ENCODE measurements around the gene ALDH1A3. TPM values are rescaled to one million over a fixed set of nuclear protein-coding genes. Genes with fewer than 3 reads are reported as not detected.

ALDH1A3 gene
- total and polyA plus RNA-seq, 7 experiments from 2014 or later, result not detected

- Histone ChIP-seq H3K27ac (ENCODE audit: low read depth, low read length) (no peak overlapping the region), H3K9me3 (ENCODE audit: control insufficient read depth in 2 of 3, low read length in 3 of 3) (no peaks in the 10 kb centered on the region), H3K27me3 (ENCODE audit: control insufficient read depth in 2 of 2, insufficient read depth in 2 of 2, low read length in 2 of 2) (peaks cover 0 to 7% of the 10 kb centered on the region in 2 donors), H3K4me1 (ENCODE audit: control insufficient read depth in 2 of 2, insufficient read depth in 2 of 2, low read length in 2 of 2) (no peaks in the 10 kb centered on the region), H3K4me3 (ENCODE audit: low read length) (no peak overlapping the region), H3K36me3 (ENCODE audit: control insufficient read depth in 2 of 3, insufficient read depth in 3 of 3, low read length in 3 of 3) (no peaks in the 10 kb centered on the region)
- ATAC-seq, result no peak
- POLR2A ChIA-PET, result no interaction called here
- Mint-ChIP-seq H3K27ac (no peak overlapping the region), H3K27me3 (peaks cover 36 to 55% (median 49%) of the 10 kb centered on the region in 5 donors), H3K36me3 (no peaks in the 10 kb centered on the region), H3K4me3 (no peak overlapping the region), H3K9me3 (no peaks in the 10 kb centered on the region), H3K4me1 (peaks cover 0 to 17% (median 11%) of the 10 kb centered on the region in 7 donors)
- DNase-seq, result no peak
- intact Hi-C loops (cut with micrococcal nuclease), result loop anchor here in 1 of 2 donors (10.0 kb wide), 1 partner anchor 351 kb away; the partner anchor contains the start of gene SELENOS
- CTCF ChIA-PET, result no interaction called here
Measured at GRCh38 chr15:100923902-100924301, 44.3 kb downstream of the ALDH1A3 start.

- no peak overlapping the region for H3K27ac Mint-ChIP-seq
- H3K4me1 ChIP-seq (ENCODE audit: control insufficient read depth in 2 of 2, insufficient read depth in 2 of 2, low read length in 2 of 2), result no peaks in the 10 kb centered on the region
Measured at GRCh38 chr15:100924436-100924835, 44.8 kb downstream of the ALDH1A3 start.

GRCh38 chr15:100925480-100925879, 45.8 kb downstream of the ALDH1A3 start:
- no peak overlapping the region for H3K27ac ChIP-seq (ENCODE audit: low read depth, low read length)
- no peaks in the 10 kb centered on the region for H3K4me1 ChIP-seq (ENCODE audit: control insufficient read depth in 2 of 2, insufficient read depth in 2 of 2, low read length in 2 of 2)
- ATAC-seq (no peak), DNase-seq (no peak)
- no peaks in the 10 kb centered on the region for H3K36me3 ChIP-seq (ENCODE audit: control insufficient read depth in 2 of 3, insufficient read depth in 3 of 3, low read length in 3 of 3)
- intact Hi-C loops (cut with micrococcal nuclease), result loop anchor here in 1 of 2 donors (10.0 kb wide), 1 partner anchor 349 kb away; the partner anchor contains the start of gene SELENOS
- H3K4me3 ChIP-seq (ENCODE audit: low read length), result no peak overlapping the region
- H3K9me3 ChIP-seq (ENCODE audit: control insufficient read depth in 2 of 3, low read length in 3 of 3), result no peaks in the 10 kb centered on the region
- H3K27me3 ChIP-seq (ENCODE audit: control insufficient read depth in 2 of 2, insufficient read depth in 2 of 2, low read length in 2 of 2), result peaks cover 0 to 4% of the 10 kb centered on the region in 2 donors
- peaks cover 0 to 12% (median 4%) of the 10 kb centered on the region in 7 donors for H3K4me1 Mint-ChIP-seq
- no peak overlapping the region for H3K4me3 Mint-ChIP-seq
- no peaks in the 10 kb centered on the region for H3K36me3 Mint-ChIP-seq
- no peaks in the 10 kb centered on the region for H3K9me3 Mint-ChIP-seq
- no peak overlapping the region for H3K27ac Mint-ChIP-seq
- POLR2A ChIA-PET, result no interaction called here
- H3K27me3 Mint-ChIP-seq, result peaks cover 27 to 51% (median 42%) of the 10 kb centered on the region in 5 donors
- CTCF ChIA-PET, result no interaction called here

More at GRCh38 chr15:100924436-100924835, 44.8 kb downstream of the ALDH1A3 start:
- intact Hi-C loops (cut with micrococcal nuclease), result loop anchor here in 1 of 2 donors (10.0 kb wide), 1 partner anchor 350 kb away; the partner anchor contains the start of gene SELENOS
- H3K27ac ChIP-seq (ENCODE audit: low read depth, low read length), result no peak overlapping the region
- Mint-ChIP-seq H3K4me3 (no peak overlapping the region), H3K4me1 (peaks cover 0 to 17% (median 11%) of the 10 kb centered on the region in 7 donors), H3K27me3 (peaks cover 36 to 57% (median 49%) of the 10 kb centered on the region in 5 donors), H3K36me3 (no peaks in the 10 kb centered on the region), H3K9me3 (no peaks in the 10 kb centered on the region)
- no peaks in the 10 kb centered on the region for H3K9me3 ChIP-seq (ENCODE audit: control insufficient read depth in 2 of 3, low read length in 3 of 3)
- POLR2A ChIA-PET, result no interaction called here
- peaks cover 0 to 7% of the 10 kb centered on the region in 2 donors for H3K27me3 ChIP-seq (ENCODE audit: control insufficient read depth in 2 of 2, insufficient read depth in 2 of 2, low read length in 2 of 2)
- DNase-seq, result no peak
- no peaks in the 10 kb centered on the region for H3K36me3 ChIP-seq (ENCODE audit: control insufficient read depth in 2 of 3, insufficient read depth in 3 of 3, low read length in 3 of 3)
- H3K4me3 ChIP-seq (ENCODE audit: low read length), result no peak overlapping the region
- no peak for ATAC-seq
- CTCF ChIA-PET, result interaction anchor here (0.6 kb wide), 1 partner anchor 47 kb away, joined by 3 read pairs; no protein-coding TSS in a partner anchor

- Histone ChIP-seq H3K9me3 (ENCODE audit: control insufficient read depth in 2 of 3, low read length in 3 of 3) (no peaks in the 10 kb centered on the region), H3K4me1 (ENCODE audit: control insufficient read depth in 2 of 2, insufficient read depth in 2 of 2, low read length in 2 of 2) (no peaks in the 10 kb centered on the region), H3K4me3 (ENCODE audit: low read length) (no peak overlapping the region), H3K27me3 (ENCODE audit: control insufficient read depth in 2 of 2, insufficient read depth in 2 of 2, low read length in 2 of 2) (peaks cover 0 to 4% of the 10 kb centered on the region in 2 donors), H3K27ac (ENCODE audit: low read depth, low read length) (no peak overlapping the region), H3K36me3 (ENCODE audit: control insufficient read depth in 2 of 3, insufficient read depth in 3 of 3, low read length in 3 of 3) (no peaks in the 10 kb centered on the region)
- ChIA-PET POLR2A (no interaction called here), CTCF (no interaction called here)
- Mint-ChIP-seq H3K27me3 (peaks cover 20 to 43% (median 37%) of the 10 kb centered on the region in 5 donors), H3K4me1 (peaks cover 0 to 12% (median 4%) of the 10 kb centered on the region in 7 donors), H3K36me3 (no peaks in the 10 kb centered on the region), H3K4me3 (no peak overlapping the region), H3K27ac (no peak overlapping the region), H3K9me3 (no peaks in the 10 kb centered on the region)
- ATAC-seq (no peak), DNase-seq (no peak)
- intact Hi-C loops (cut with micrococcal nuclease), result loop anchor here in 1 of 2 donors (10.0 kb wide), 1 partner anchor 349 kb away; the partner anchor contains the start of gene SELENOS
Measured at GRCh38 chr15:100926258-100926657, 46.6 kb downstream of the ALDH1A3 start.

GRCh38 chr15:100926971-100927756, 47.5 kb downstream of the ALDH1A3 start:
- ChIA-PET POLR2A (no interaction called here), CTCF (no interaction called here)
- Mint-ChIP-seq H3K27me3 (peaks cover 13 to 37% (median 32%) of the 10 kb centered on the region in 5 donors), H3K9me3 (no peaks in the 10 kb centered on the region), H3K4me3 (no peak overlapping the region), H3K27ac (no peak overlapping the region), H3K36me3 (no peaks in the 10 kb centered on the region), H3K4me1 (peaks cover 0 to 7% (median under 1%) of the 10 kb centered on the region in 7 donors)
- Histone ChIP-seq H3K27me3 (ENCODE audit: control insufficient read depth in 2 of 2, insufficient read depth in 2 of 2, low read length in 2 of 2) (no peaks in the 10 kb centered on the region), H3K4me1 (ENCODE audit: control insufficient read depth in 2 of 2, insufficient read depth in 2 of 2, low read length in 2 of 2) (no peaks in the 10 kb centered on the region), H3K36me3 (ENCODE audit: control insufficient read depth in 2 of 3, insufficient read depth in 3 of 3, low read length in 3 of 3) (no peaks in the 10 kb centered on the region), H3K9me3 (ENCODE audit: control insufficient read depth in 2 of 3, low read length in 3 of 3) (no peaks in the 10 kb centered on the region), H3K4me3 (ENCODE audit: low read length) (no peak overlapping the region), H3K27ac (ENCODE audit: low read depth, low read length) (no peak overlapping the region)
- ATAC-seq, result no peak
- no peak for DNase-seq
- intact Hi-C loops (cut with micrococcal nuclease), result loop anchor here in 1 of 2 donors (10.0 kb wide), 1 partner anchor 348 kb away; the partner anchor contains the start of gene SELENOS

GRCh38 chr15:100928632-100929280, 49.1 kb downstream of the ALDH1A3 start:
- no peak overlapping the region for H3K4me3 Mint-ChIP-seq
- Histone ChIP-seq H3K4me1 (ENCODE audit: control insufficient read depth in 2 of 2, insufficient read depth in 2 of 2, low read length in 2 of 2) (no peaks in the 10 kb centered on the region), H3K27ac (ENCODE audit: low read depth, low read length) (no peak overlapping the region), H3K27me3 (ENCODE audit: control insufficient read depth in 2 of 2, insufficient read depth in 2 of 2, low read length in 2 of 2) (no peaks in the 10 kb centered on the region), H3K36me3 (ENCODE audit: control insufficient read depth in 2 of 3, insufficient read depth in 3 of 3, low read length in 3 of 3) (no peaks in the 10 kb centered on the region), H3K9me3 (ENCODE audit: control insufficient read depth in 2 of 3, low read length in 3 of 3) (no peaks in the 10 kb centered on the region), H3K4me3 (ENCODE audit: low read length) (no peak overlapping the region)
- peaks cover 0 to 2% (median 0%) of the 10 kb centered on the region in 11 donors for H3K9me3 Mint-ChIP-seq
- ChIA-PET POLR2A (interaction anchor here (0.6 kb wide), 1 partner anchor 10 kb away, joined by 5 read pairs; no protein-coding TSS in a partner anchor), CTCF (interaction anchor here (0.6 kb wide), 1 partner anchor 896 kb away, joined by 4 read pairs; no protein-coding TSS in a partner anchor)
- H3K36me3 Mint-ChIP-seq, result no peaks in the 10 kb centered on the region
- peaks cover 3 to 26% (median 20%) of the 10 kb centered on the region in 5 donors for H3K27me3 Mint-ChIP-seq
- ATAC-seq, result no peak
- no peak overlapping the region for H3K27ac Mint-ChIP-seq
- H3K4me1 Mint-ChIP-seq, result peaks cover 0 to 1% (median 0%) of the 10 kb centered on the region in 7 donors
- DNase-seq, result no peak
- intact Hi-C loops (cut with micrococcal nuclease), result loop anchor here in 1 of 2 donors (10.0 kb wide), 1 partner anchor 346 kb away; the partner anchor contains the start of gene SELENOS

Data from naive thymus-derived CD4-positive, alpha-beta T cell (primary cell).